ENCODE data around the gene CYBC1.
"Not testable (repeated sequence)": the region's sequence is repeated elsewhere in the genome, so short reads cannot be mapped to it uniquely, and the experiment has no call there.

The CYBC1 gene

GRCh38 chr17:82475458-82475857 lies 24.9 kb upstream of the CYBC1 start:
- DNase-seq, result no peak

DNA sequence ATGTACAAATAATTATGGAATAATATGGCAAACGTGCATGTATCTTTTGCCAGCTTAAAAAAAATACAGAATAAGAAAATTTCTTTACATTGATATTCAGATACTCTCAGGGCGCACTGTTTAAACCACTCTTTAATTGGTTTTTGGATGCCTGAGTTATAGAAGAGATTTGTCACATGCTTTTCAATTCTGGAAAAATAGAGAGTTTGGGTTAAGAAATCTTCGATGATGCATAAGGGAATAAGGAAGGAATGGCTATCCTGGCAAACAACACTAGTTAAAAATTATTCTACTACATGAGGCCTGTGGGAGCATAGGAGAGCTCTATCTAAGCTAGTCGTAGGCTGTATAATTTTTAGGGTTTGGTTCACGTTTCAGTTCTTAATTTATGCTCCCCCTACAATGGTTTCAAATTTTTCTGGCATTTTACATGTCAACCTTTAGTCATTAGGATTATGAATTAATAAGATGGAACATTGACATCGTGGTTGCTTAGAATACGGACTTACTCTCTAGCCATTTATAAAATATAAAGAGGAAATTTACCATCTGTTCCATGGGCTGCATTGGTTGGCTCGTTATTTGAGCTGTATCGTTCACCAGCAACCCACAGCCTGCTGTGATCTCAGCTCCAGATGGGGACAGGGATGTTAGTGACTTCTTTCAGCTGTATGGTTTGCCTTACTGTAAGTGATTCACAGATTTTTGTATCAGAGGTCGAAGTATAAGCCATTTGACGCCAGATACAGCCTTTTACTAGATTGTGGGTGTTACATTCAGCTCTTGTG lies 23.9 kb upstream of the CYBC1 start:
- no peak for DNase-seq

DNA sequence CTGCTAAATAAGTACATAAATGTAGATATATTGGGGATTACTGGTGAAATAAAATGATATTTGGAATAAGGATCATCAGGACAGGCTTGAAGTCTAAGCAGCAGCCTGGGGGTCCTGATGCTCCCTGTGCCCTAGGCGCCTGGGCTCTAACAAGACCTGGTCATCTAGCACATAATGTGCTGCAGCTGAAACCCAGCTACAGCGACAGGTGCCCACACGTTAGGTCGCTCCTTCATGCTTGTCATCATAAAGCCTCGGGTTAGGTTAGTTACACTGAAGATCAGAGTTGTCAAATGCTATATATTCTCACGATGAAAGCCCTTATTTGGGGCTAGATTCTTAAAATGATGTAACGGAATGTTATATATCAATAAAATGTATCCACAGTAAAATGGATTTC lies 19.5 kb upstream of the CYBC1 start:
- no peak for DNase-seq

DNA sequence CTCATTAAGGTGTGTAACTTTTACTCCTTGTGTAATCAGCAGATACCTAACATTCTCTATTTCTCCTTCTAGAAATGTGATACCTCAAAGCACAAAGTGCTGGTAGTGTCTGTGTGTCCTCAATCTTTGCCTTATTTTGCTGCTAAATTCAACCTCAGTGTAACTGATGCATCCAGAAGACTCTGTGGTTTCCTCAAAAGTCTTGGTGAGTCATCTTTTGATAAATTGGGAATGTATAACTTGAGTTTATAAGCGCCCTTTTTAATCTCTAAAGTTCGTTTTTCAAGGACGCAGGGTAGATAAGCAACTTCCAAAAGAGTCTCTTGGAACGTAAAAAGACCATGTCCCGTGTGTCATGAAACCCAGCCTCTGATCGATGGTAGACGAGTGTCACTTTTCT lies 18.1 kb upstream of the CYBC1 start:
- no peak for DNase-seq

DNA sequence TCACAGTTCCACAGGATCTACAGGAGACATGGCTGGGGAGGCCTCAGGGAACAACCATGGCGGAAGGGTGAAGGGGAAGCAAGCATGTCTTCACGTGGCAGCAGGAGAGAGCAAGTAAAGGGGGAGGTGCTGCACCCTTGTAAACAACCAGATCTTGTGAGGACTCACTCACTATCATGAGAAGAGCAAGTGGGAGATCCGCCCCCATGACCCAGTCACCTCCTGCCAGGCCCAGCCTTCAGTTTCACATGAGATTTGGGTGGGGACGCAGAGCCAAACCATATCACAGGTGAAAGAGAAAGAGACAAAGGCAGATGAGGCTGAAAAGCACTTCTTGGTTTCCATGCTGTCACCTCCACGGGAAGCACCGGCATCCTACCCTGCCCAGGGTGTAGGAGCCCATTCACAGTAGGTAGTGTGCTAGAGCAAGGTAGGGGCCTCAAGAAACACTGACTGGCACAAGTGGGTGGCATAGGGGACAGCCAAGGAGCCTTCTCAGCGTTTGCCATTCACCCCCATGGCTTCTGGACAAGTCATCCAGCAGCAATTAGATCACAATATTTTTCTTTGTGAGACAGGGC lies 14.6 kb upstream of the CYBC1 start:
- DNase-seq, result no peak

- DNase-seq, result no peak
Measured at GRCh38 chr17:82464567-82464929, 14.0 kb upstream of the CYBC1 start.

GRCh38 chr17:82463925-82464566 lies 13.5 kb upstream of the CYBC1 start:
- no peak for DNase-seq

- DNase-seq, result no peak
Measured at GRCh38 chr17:82463391-82463790, 12.8 kb upstream of the CYBC1 start.

DNA sequence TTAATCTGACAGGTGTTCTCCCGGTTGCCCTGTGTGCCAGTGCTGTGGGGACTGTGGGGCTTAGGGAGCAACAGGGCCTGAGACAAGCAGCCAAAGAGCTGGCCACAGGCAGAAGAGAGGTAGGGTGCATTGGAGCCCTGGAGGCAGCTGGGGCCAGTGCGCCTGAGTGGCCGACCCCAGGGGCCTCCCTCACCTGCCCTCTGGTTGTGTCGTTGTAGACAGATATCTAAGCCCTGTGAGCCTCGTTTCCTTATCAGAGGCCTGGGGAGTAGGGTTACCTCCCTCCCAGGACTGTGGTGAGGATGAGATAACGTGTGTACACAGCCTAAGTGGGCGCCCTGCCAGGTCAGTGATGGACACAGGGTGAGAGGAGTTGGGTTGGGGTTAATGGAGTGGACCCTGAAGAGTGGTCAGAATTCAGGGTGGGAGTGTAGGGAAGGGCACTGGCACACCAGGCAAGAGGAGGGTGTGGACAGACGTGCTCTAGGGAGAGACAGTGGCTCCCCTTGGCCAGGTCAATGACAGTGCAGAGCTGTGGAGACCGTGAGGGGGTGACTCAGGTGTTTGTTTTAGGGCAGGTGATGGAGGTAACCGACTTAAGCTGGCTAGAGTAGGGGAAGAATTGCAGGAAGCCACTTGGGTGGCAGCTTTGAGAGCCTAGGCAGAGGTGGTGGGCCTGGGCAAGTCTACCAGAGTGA lies 11.4 kb upstream of the CYBC1 start:
- no peak for DNase-seq

DNA sequence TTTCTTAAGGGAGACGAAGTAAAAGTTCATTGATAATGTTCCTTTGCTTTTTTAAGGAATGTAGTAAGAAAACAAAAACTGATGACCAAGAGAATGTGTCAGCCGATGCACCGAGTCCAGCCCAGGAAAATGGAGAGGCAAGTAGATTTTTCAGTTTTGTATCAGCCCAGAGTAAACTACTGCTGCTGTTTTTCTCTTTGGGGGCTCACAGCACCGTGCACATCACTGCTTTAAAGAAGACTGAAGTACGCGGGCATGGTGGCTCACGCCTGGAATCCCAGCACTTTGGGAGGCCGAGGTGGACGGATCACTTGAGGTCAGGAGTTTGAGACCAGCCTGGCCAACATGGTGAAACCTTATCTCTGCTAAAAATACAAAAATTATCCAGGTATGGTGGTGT lies 9.4 kb upstream of the CYBC1 start:
- DNase-seq, result not testable (repeated sequence)

DNA sequence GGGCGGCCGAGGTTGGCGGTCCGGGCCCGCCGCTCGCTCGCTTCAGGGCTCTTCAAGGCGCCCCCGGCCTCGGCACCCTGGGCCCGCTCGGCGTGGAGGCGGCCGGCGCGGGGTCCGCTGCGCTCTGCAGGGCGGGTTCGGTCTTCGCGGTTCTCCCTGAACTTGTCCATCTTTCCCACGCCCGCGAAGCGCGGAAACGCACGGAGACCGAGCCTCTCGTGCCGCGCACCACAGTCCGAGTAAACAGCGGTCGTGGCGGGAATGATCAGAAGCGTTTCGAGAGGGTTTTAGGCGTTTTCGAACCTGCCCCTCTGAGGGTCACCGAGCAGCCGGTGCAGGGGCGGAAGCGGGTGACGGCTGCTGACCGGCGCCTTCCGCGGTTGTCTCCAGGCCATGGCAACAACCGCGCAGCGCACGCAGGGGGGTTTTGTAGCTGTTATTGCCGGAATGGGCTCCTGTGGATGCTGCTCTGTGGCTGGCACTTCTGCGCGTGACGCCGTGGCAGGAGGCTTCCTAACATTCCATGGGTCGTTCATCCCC lies 8.4 kb upstream of the CYBC1 start:
- DNase-seq, result no peak

GRCh38 chr17:82458179-82458884 lies 7.8 kb upstream of the CYBC1 start, which contains the start of gene NARF:
Gene NARF, plus strand, starts transcription at chr17:82458741. Its CDS starts 63 bp downstream, at chr17:82458804.
- peak; percentile 93 to 97 for DNase-seq

GRCh38 chr17:82457929-82458178 lies 7.3 kb upstream of the CYBC1 start:
- DNase-seq, result no peak

DNA sequence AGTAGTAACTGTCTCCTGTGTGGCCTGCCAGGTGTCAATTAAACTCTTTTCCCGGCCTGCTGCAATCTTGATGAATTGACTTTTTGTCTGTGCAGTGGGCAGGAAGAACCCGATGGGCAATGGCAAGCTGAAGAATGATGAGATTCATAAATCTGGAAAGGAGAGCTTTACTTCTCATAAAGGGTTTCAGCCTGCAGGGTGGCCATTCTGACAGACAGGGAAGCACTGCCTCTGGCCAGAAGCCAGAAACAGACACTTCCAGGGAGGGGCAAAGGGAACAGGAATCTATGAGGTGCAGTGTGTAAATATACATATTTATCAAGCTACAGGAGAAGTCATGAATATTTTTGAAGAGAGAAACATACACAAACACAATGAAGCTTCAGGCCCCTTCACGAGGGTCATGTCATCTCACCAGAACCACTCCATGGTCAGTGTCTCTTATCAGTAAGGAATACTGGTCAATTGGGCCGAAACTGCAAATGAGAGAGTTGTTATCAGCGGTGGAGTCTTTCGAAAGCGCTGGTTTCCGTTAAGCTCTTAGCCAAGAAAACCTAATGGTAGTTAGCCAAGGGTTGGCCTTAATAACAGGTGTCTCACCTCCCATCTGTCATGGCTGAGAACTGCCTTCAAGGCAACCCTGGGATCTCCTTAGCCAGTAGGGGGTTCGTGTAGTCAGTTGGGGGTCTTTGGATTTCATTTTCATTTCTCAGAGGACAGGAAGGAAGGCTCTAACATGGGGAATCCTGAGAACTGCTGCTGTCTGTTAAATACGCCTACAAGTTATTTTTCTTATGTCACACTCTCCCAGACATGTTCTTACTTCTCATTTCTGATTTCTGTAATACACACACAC lies 6.7 kb upstream of the CYBC1 start:
- DNase-seq, result no peak

DNA sequence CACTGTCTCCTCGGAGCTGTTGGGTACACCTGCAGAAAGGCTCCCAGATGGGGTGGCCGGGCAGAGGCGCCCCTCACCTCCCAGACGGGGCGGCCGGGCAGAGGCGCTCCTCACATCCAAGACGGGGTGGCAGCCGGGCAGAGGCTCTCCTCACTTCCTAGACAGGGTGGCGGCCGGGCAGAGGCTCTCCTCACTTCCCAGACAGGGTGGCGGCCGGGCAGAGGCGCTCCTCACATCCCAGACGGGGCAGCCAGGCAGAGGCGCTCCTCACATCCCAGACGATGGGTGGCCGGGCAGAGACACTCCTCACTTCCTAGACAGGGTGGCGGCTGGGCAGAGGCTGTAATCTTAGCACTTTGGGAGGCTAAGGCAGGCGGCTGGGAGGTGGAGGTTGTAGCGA lies 3.2 kb upstream of the CYBC1 start:
- DNase-seq, result not testable (repeated sequence)

DNA sequence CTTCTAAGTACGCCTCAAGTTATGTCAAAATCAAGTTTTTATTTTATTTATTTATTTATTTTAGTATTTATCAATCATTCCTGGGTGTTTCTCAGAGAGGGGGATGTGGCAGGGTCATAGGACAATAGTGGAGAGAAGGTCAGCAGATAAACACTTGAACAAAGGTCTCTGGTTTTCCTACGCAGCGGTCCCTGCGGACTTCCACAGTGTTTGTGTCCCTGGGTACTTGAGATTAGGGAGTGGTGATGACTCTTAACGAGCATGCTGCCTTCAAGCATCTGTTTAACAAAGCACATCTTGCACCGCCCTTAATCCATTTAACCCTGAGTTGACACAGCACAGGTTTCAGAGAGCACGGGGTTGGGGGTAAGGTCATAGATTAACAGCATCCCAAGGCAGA lies 2.6 kb upstream of the CYBC1 start:
- not testable (repeated sequence) for DNase-seq

GRCh38 chr17:82452162-82452561 lies 1.6 kb upstream of the CYBC1 start:
- no peak for DNase-seq

DNA sequence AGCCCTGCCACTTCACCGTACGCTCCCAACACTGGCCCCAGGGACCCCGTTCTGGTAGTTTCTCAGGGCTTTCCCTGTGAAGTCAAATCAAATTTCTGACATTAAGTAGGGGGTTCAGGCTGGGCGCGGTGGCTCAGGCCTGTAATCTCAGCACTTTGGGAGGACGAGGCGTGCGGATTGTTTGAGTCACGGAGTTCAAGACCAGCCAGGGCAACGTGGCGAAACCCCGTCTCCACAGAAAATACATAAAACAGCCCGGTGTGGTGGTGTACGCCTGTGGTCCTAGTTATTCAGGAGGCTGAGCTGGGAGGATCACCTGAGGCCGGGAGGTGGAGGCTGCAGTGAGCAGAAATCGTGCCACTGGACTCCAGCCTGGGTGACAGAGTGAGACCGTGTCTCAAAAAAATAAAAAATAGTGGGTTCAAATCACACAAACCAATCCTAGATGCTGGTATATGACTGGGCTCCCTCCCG lies 632 bp downstream of the CYBC1 start:
- no peak for DNase-seq

GRCh38 chr17:82449131-82449882 lies 1.2 kb downstream of the CYBC1 start:
- no peak for DNase-seq

DNA sequence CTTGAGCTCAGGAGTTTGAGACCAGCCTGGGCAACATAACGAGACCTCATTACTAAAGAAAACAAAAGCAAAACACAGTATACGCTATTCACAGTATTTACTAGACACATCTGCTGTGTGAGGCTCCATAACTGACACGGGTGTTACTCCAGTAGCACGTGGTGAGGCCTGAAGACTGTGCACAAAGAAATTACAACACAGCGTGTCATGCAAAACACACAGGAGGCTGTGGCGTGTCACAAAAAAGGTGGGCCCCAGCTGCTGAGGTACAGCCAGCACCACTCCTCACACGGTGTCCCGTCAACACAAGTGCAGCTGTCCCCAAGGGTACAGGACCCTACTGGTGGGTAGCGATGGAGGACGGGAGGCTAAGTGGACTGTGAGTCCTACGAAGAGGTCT lies 2.7 kb downstream of the CYBC1 start:
- no peak for DNase-seq

DNA sequence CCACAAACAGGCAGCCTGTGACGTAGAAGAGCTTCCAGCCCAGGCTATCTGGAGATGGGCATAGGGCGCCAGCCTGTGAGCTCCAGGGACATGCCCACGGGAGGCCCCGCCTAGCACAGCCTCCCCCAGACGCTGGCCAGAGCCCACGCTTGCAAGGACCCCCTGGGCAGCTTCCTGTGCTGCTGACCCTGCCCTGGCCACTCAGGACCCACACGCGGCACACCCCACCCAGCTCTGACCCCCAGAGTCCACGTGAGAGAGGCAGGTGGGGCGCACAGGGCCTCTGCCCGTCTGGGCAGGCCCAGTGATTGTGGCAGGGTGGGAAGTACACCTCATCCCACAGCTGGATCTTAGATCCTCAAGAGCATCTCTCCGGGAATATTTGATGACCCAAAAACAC lies 3.9 kb downstream of the CYBC1 start:
- DNase-seq, result no peak

Measured in SW 1271 (cell line).